Activated effector memory CD4-positive, alpha-beta T cell treated with anti-CD3 and anti-CD28 coated beads, Interleukin-2, amount 50 U/mL, for 16 hours (primary cell): ENCODE data around the gene CEP120.
"Not testable (repeated sequence)": the region's sequence is repeated elsewhere in the genome, so short reads cannot be mapped to it uniquely, and the experiment has no call there.

Experiments used
- DNase-seq: peaks from one replicate; pipeline ENCODE4 v3.0.0-alpha.2; 2020

Gene CEP120

DNA sequence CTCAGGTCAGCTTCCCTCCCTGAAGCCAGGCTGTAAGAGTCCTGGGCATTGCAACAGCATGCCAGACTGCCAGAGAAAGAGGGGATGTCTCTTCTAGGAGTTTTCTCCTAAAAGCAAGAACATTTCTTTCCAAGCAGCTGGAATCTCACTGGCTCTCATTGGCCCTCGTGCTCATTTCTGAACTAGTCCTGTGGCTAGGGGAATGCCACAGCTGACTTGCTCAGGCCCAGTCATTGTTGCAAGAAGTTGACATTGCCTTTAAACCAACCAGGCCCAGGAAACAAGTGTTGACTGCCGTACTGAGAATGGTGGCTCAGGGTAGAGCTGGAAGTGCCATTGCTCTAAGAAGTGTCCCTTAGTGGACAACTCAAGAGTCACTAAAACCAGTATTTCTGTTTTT lies 15.0 kb upstream of the CEP120 start:
- DNase-seq: no peak

DNA sequence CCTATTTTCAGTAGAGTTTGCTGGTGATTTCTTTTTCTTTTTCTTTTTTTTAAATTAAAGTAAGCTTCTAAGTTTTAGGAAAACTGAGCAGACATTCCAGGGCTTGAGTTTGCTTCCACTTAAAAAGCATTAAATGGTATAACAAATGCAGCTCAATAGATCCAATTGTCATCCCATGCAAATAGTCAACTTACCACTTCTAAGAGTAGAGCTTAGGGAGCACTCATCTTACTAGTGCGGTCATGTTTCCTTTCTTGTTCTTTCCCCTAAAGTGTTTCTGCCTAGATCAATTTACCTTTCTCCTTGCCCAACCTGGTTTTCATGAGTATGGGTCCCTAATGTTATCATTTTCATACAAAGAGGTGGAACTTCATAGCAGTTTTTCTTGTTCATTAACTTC lies 13.0 kb upstream of the CEP120 start:
- no peak for DNase-seq

DNA sequence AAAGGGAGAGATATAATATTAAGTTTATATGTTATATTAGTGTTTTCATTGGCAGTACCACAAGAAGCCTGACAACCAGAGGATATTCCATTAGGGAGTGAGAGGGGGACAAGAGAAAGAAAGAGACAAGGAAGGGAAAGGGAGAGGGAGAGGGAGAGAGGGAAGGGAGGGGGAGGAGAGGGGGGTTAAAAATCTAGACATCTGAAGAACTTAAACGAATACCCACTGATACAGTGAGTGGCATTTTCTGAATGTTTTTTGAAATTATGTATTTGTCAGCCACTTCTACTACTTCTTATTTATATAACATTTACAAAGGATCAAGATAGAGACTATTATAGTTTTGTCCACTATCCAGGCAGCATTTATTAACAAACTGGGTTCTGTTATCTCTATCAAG lies 11.6 kb upstream of the CEP120 start:
- no peak for DNase-seq

DNA sequence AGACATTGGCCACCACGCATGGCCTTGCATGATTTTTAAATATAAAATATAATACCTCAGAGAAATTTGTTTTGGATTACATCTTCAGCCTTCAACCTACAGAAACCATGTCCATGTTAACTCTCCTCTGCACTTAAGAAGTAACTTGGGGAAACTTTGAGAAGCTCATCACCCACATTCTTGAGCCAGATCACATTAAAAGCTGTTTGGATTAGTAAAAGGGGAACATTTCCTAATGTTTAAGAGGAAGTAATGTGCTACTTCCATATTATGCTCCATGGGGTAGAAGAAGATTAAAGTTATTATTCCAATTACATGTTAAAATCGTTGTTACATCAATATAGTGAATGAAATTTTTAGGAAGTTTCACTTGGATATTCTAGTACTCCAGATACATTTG lies 10.4 kb upstream of the CEP120 start:
- DNase-seq: no peak

DNA sequence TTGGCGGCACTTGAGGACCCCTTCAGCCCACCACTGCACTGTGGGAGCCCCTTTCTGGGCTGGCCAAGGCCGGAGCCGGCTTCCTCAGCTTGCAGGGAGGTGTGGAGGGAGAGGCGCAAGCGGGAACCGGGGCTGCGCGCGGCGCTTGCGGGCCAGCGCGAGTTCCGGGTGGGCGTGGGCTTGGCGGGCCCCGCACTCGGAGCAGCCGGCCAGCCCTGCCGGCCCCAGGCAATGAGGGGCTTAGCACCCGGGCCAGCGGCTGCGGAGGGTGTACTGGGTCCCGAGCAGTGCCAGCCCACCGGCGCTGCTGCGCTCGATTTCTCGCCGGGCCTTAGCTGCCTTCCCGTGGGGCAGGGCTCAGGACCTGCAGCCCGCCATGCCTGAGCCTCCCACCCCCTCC lies 7.2 kb upstream of the CEP120 start:
- not testable (repeated sequence) for DNase-seq

DNA sequence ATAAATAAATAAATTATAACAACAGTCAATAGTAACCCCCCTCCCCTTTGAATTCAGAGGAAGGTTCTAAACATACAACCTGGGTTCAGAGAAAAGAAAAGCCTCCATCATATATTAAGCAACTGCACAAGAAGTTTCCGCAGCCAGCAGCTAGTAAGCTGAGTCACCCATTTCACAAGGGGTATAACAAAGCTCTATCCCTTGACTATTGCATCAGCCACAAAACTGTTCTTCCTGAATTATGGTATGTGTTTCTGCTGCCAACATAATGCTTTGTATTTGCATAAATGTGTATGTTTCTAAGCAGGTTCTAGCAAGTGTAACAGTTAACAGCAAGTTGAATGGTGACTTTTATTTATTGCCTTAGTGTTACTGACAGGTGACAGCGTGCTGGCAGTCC lies 6.8 kb upstream of the CEP120 start:
- DNase-seq: no peak

DNA sequence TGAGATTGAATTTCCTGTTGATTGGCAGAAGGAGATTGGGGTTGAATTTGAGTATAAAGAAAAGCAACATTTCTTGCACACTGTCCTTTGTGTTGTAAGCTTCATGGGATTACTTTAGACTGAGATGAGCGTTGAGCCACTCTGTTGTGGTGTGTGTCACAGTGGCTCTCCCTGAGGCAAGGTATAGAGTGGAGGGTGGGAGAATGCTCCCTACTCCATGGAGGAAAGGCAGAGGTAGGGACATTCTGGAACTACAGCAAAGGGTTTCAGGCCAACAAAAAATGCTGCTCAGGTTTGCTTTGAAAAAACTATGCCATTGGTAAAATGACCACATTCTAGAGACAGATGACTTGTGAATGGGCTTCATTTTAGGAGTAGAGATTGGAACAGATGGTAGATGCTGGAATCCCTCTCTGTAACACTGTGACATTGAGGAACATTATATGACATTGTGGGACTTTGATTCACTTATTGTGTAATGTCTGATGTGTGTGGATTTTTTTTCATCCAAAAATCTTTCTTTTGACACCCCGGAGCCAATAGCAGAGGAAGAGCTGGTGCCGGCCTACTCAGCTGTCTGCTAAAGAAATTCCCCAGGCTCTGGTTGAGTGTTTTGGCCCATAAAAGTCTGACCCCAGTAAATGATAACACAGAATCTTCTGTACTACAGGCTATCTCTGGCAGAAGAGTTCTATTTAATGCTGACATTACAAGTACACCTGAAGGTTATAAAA lies 6.2 kb upstream of the CEP120 start:
- no peak for DNase-seq

DNA sequence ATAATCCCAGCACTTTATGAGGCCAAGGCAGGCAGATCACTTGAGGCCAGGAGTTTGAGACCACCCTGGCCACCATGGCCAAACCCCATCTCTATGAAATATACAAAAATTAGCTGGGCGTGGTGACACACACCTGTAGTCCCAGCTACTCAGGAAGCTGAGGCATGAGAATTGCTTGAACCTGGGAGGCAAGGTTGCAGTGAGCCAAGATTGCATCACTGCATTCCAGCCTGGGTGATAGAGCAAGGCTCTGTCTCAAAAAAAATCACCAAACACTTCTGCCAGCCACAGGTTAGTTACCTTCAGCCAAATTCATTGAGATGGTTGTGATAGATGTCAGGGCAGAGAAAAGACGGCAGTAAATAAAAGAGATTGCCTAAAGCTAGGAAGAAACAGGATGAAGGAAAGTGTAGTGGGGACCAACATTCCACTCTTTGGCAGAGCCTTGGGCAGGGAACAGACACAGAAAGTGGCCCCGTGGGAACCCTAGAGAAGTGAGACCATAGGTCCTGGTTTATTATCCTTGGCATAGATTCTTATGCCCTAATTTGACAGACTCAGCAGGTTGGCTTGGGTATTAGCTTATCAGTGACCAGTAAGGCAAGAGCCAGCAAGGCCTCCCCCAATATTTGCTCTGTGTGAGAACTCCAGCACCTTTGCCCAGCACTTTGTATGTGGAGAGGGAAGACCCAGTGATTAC lies 5.5 kb upstream of the CEP120 start:
- no peak for DNase-seq

DNA sequence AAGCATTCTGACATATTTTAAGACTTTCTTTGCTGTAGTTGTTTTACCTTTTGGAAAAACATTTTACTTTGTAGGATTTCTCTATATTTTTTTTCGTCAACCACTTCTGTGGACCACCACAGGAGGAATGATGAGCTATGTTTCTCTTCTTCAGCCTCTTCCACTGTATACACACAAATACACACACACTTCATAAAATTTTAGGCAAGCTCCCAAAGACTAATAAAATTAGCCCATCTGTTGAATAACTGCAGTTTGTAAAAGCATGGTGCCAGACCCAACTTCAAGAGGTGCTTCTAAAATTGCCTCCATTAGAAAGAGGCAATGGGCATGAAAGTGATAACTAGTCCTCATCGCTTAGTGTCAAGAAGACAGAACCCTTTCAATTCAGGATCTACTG lies 4.1 kb upstream of the CEP120 start:
- DNase-seq: no peak

DNA sequence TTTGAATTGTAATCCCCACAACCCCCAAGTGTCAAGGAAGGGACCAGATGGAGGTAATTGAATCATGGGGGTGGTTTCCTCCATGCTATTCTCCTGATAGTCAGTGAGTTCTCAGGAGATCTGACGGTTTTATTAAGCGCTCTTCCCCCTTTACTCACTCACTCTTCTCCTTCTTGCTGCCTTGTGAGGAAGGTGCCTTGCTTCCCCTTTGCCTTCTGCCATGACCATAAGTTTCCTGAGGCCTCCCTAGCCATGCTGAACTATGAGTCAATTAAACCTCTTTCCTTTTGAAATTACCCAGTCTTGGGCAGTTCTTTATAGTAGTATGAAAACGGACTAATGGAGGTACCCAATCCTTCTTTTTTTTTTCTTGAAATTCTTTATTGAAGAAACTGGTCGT lies 2.2 kb upstream of the CEP120 start:
- DNase-seq: no peak

DNA sequence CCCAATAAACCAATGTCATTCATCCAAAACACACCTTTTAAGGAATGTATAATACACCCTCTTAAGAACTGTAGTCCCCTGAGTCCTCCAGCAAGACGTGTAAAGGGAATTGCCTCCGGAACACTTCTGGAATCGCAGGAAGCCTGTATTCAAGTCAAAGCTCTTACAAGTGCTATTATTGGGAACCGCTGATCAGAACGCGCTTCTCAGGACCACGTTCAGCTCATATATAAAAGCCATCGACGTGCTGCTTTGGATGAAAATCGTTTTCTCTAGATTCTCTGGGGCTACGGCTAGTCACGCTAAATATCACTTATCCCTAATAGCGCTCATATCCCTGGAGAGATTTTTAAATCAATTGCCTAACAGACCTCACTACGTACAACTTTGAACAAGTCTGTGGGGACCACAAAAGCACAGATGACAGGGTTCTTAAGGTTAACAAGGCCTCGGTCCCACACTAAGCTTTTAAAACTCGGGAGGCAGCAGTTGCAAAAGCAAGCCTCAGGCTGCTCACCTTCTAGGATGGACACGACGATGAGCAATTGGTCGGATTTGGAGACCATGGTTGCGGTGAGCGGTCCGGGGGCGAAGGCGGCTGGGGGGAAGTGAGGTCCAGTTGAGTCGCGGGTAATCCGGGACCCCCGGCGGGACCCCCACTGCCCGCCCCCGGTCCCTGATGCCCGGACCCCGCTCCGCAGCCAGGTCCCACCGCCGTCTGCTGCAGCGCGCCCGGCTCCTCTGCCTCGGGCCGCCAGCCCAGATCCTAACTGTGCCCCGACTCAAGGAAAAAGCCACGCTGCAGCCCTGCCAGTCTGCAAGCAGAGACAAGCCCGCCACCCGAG lies 548 bp downstream of the CEP120 start:
- no peak for DNase-seq

DNA sequence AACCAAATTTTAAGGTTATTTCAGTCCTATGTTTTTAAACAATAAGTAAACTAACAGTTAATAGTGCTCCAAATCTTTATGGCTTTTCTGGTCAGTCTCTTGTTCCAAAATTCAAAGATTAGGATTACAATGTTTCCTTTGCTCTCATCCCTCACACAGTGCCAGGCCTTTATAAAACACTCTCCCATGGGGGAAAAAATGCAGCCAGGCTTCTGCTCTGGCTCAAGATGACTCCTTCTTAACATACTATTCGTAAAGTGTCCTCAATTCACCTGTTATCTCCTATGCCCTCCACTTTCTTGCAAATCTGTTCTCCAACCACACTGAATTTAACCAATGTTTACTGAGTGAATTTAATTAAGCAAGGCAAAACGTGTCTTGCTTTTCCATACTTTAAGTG lies 1.4 kb downstream of the CEP120 start:
- no peak for DNase-seq

DNA sequence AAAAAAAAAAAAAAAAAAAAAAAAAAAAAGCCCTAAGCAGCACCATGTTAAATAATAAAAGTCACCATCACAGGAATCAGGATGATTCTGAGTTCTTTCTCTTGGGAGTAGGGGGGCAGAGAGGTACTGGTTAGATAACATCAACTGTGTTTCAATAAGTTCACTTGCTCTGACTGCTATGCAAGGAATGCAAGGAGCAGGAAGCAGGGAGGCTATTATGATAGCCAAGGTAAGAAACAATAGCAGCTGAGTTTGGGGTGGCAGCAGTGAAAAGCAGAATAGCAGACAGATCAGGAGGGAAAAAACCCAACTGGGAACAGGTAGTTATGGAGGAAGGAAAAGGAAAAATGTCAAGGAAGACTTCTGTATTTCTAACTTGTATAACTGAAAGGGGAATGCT lies 8.2 kb downstream of the CEP120 start:
- DNase-seq: no peak

DNA sequence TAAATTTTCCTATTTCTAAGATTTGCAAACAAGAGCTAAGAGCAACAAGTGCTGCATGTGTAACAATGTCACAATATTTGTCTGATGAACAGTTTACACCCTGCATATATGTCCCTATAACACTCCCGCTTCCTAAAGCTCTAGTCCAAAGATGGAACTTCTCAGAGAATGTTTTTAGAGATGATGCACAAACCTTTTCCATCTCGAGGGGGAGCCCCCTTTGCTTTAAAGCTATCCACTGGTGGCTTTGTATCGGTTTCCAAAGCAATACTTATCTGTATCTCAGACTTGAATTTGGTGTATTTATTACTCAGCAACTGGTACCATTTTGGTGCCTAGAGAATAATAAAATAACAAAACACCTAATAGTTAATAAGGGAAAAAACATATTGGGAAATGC lies 11.0 kb downstream of the CEP120 start:
- no peak for DNase-seq

DNA sequence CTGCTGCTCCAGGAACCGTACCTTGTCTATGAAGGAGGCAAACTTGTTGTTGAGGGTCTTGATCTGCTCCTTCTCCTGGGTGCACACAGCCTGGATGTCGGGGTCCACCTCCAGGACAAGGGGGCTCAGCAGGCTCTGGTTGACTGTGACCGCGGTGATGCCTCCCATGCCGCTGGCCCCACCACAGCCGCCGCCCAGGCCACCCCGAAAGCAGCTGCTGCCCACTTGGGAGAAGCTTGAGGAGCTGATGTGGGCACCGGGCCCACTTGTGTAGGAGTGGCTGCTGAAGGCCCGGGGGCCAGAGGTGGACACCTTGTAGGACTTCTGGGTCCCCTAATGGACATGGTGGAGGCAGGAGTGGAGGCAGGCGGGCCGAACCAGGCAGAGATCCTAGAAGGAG lies 21.2 kb downstream of the CEP120 start:
- not testable (repeated sequence) for DNase-seq

DNA sequence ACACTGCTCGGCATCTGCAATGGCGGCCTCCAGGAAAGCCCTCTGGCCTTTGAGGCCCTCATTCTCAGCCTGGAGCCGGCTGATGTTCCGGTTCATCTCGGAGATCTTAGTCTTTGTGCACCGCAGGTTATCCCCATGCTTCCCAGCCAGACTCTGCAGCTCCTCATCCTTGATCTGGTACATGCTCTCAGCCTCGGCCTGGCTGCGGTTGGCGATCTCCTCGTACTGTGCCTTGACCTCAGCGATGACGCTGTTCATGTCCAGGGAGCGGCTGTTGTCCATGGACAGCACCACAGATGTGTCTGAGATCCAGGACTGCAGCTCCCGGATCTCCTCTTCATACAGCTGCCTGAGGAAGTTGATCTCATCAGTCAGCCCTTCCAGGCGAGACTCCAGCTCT lies 21.9 kb downstream of the CEP120 start:
- DNase-seq: no peak

DNA sequence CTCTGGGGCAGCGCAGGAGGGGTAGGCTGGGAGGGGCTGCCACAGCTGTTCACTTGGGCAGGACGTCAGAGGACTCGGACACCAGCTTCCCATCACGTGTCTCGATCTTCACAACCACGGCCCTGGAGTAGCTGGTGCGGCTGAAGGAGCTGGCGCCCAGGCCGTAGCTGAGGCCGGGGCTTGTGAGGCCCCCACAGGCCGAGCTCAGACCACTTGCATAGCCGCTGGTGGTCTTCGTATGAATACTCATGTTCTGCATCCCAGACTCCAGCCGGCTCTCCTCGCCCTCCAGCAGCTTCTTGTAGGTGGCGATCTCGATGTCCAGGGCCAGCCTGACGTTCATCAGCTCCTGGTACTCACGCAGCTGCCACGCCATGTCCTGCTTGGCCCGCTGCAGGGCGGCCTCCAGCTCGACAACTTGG lies 22.3 kb downstream of the CEP120 start:
- DNase-seq: not testable (repeated sequence)

DNA sequence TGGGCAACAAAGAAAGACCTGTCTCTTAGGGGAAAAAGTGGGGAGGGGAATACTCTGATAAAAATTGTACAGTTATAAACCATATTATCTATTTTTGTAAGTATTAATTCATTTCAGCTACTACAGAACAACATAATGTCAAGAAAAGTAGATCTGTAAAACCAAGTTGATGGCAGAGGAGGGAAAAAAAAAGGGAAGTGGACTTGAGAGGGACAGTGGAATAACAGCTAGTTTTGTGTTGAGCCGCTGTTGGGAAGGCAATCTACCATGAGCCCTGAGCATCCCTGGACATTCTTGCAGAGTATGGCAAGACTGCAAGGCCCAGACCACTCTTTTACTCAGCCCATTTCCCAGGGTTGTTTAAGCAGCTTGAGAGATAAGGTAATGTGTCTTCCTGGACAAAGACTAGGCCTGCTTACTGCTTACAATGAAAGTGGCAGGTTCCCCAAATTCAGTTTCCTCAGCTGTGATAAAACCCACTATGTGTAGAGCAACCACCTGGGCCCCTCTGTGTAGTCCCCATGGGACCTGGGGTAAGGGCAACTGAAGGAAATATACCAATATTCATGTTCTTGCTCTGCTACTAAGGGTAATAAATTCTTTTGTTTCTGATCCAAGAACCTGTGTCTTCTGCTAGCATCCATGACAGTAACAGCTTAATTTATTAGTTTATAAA lies 25.0 kb downstream of the CEP120 start:
- DNase-seq: no peak

DNA sequence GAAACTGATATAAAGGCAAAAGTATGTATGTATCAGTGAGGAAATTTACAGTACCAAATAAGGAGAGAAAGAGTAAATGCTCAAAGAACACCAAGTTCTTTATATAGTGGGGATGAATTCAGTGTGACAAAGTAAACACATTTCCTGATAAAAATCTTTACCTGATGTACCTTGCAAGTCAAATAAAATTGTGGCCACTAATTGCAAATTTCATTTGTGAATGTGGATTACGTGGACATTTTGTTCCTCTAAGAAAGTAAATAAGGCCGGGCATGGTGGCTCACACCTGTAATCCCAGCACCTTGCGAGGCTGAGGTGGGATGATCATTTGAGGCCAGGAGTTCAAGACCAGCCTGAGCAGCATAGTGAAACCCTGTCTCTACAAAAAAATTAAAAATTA lies 25.7 kb downstream of the CEP120 start:
- no peak for DNase-seq

DNA sequence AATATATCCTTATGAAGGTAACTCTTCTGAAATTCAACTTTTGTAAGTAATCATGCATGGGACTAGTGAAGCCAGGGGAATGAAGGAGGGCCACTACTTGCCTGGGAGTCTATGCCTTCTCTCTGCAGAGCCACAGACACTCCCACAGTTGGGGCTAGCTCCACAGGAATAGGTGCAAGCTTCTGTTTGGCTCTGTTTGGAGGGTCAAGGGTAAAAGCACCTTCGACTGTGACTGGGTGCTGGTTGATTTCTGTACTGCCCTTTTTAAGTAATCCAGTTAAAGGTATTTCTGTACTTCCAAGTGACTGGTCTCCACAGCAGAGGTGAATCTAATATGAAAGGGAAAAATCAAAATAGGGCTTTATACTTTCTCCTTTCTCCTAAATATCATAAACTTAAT lies 32.2 kb downstream of the CEP120 start:
- DNase-seq: no peak

DNA sequence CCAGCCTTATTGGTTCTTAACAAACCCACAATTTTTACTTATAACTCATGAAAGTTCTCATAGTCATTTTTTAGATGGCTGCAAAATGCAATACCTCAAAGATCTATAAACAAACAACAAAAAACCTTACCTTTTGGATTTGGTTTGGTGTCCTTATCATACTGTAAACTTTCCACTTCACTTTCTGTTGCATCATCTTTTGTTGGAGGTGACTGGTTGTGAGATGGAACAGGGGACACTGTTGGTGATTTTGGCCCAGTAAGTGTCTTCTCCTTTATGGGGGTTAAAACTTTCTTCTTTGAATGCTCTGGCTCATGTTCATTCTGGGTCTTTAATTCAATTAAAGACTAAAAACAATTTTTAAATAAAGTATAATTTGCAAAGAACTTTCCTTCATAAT lies 33.4 kb downstream of the CEP120 start:
- no peak for DNase-seq

DNA sequence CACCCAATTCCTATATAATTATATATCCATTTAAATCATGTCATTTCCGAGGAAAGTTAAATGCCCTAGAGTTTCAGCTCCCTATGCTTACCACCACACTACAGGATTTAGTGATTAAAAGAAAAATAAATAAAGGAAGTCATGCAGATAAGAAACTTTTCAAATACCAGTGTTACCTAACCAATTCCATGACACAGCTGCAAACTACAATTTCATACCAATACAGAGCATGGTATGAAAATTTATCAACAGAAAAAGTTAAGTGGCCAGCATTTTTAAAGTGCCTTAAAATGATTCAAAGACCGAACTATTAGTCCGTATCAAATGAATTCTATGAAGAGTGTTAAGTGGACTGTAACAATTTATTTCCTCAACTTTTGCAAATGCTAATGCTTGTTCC lies 35.9 kb downstream of the CEP120 start:
- DNase-seq: no peak

DNA sequence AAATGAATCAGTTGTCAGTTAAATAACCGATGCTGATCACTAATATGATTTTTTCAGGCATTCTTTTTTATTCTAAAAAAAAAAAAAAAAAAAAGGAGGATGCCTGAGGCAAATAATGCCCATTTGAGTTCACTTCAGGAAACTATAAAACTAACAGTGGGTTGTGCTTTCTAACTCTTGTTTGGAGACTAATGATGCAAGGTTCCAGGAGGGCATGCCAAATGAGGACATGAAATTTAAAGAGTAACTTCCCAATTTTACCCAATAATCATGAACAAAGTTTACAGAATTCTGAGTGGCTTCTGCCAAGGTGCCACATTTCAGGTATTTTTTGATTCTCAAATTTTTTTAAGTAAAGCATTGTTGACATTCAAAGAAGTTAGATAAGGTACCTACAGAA lies 41.0 kb downstream of the CEP120 start:
- DNase-seq: no peak
